T-helper 1 cell (primary cell): ENCODE measurements around the gene TP53I3.
"Not testable (repeated sequence)": the region's sequence is repeated elsewhere in the genome, so short reads cannot be mapped to it uniquely, and the experiment has no call there.

ENCODE experiments used
- DNase-seq, 5 donors: peaks; one replicate each; pipeline ENCODE4 v3.0.0-alpha.2; 2012 to 2020

The TP53I3 gene

GRCh38 chr2:24095171-24095677 is 10.6 kb upstream of the TP53I3 start:
- not testable (repeated sequence) for DNase-seq

- DNase-seq: not testable (repeated sequence)
Observed at GRCh38 chr2:24093270-24093669, 8.6 kb upstream of the TP53I3 start.

- no peak for DNase-seq
Observed at GRCh38 chr2:24088821-24089359, 4.3 kb upstream of the TP53I3 start.

- DNase-seq: no peak
Observed at GRCh38 chr2:24087032-24087431, 2.4 kb upstream of the TP53I3 start.

- DNase-seq: no peak
Observed at GRCh38 chr2:24086241-24086640, 1.6 kb upstream of the TP53I3 start.

- DNase-seq: no peak
Observed at GRCh38 chr2:24085200-24085489, 511 bp upstream of the TP53I3 start.

- DNase-seq: peak in 4 of 5 donors; percentile 8 to 57 (median 23)
Observed at GRCh38 chr2:24083567-24084385, 858 bp downstream of the TP53I3 start.

GRCh38 chr2:24082787-24083566 is 1.7 kb downstream of the TP53I3 start:
- DNase-seq: no peak

- DNase-seq: no peak
Observed at GRCh38 chr2:24080701-24081100, 3.9 kb downstream of the TP53I3 start.

- no peak for DNase-seq
Observed at GRCh38 chr2:24077879-24078278, 6.8 kb downstream of the TP53I3 start.

- DNase-seq: no peak
Observed at GRCh38 chr2:24077535-24077877, 7.1 kb downstream of the TP53I3 start.

- peak in 1 of 5 donors; percentile 18 for DNase-seq
Observed at GRCh38 chr2:24076849-24077534, 7.6 kb downstream of the TP53I3 start.

GRCh38 chr2:24075915-24076848 is 8.5 kb downstream of the TP53I3 start, which contains the start of gene SF3B6:
Gene SF3B6, minus strand, starts transcription at chr2:24076326. Its CDS starts 97 bp downstream, at chr2:24076229.
- DNase-seq: peak; percentile 100

GRCh38 chr2:24075259-24075658 is 9.4 kb downstream of the TP53I3 start:
- no peak for DNase-seq

GRCh38 chr2:24073816-24074215 is 10.8 kb downstream of the TP53I3 start:
- DNase-seq: no peak

GRCh38 chr2:24072259-24072658 is 12.4 kb downstream of the TP53I3 start:
- DNase-seq: no peak

- DNase-seq: peak in 1 of 5 donors; percentile 23
Observed at GRCh38 chr2:24065341-24065740, 19.3 kb downstream of the TP53I3 start.

GRCh38 chr2:24058564-24059271 is 25.9 kb downstream of the TP53I3 start:
- DNase-seq: no peak

- no peak for DNase-seq
Observed at GRCh38 chr2:24055750-24056149, 28.9 kb downstream of the TP53I3 start.

- no peak for DNase-seq
Observed at GRCh38 chr2:24054366-24055010, 30.1 kb downstream of the TP53I3 start.

- no peak for DNase-seq
Observed at GRCh38 chr2:24052951-24053350, 31.7 kb downstream of the TP53I3 start.
